K562 (cell line): ENCODE measurements around the gene PFDN2. TPM values are rescaled to one million over a fixed set of nuclear protein-coding genes. Genes with fewer than 3 reads are reported as not detected.

Source experiments
- ARHGAP35 ChIP-seq: fragments of 450-650 bp; IDR thresholded peaks from 2 replicates; pipeline ENCODE4 v1.6.1; 2018; ENCODE audit not compliant: partially characterized antibody
- BCL6 ChIP-seq: fragments of 250-450 bp; sonication (Bioruptor Pico); IDR thresholded peaks from 2 replicates; pipeline ENCODE4 v1.4.0; 2020
- GABPB1 ChIP-seq: sonication (generic); formaldehyde crosslinking; IDR thresholded peaks from 2 replicates; pipeline ENCODE4 v1.8.0; 2022; ENCODE audit warnings: mild to moderate bottlenecking, missing genetic modification reagents
- GABPB2 ChIP-seq: fragments of 250-450 bp; sonication (Bioruptor Pico); conservative IDR thresholded peaks from 2 replicates; pipeline ENCODE4 v1.5.1; 2021; ENCODE audit warnings: mild to moderate bottlenecking
- HDGF ChIP-seq: fragments of 450-650 bp; IDR thresholded peaks from 2 replicates; pipeline ENCODE4 v1.6.1; 2016
- MECOM ChIP-seq: fragments of 250-450 bp; sonication (Bioruptor Pico); IDR thresholded peaks from 2 replicates; pipeline ENCODE4 v1.8.0; 2022; ENCODE audit warnings: inconsistent platforms
- MTF1 ChIP-seq: fragments of 250-450 bp; sonication (Bioruptor Pico); IDR thresholded peaks from 2 replicates; pipeline ENCODE4 v1.9.0; 2021; ENCODE audit warnings: moderate library complexity, mild to moderate bottlenecking, inconsistent platforms, borderline replicate concordance
- MYC ChIP-seq, 2 experiments: fragments of 250-450 bp in 1 of 2; sonication (Bioruptor Pico) in 1 of 2; IDR thresholded peaks; 2 replicates each; pipeline versions ENCODE4 v1.5.1 to v1.6.1; 2012 to 2021; ENCODE audit warnings: low read depth in 2 of 2, borderline replicate concordance in 1 of 2, improper control_type of control experiment in 1 of 2, low read length in 1 of 2, mild to moderate bottlenecking in 1 of 2, moderate library complexity in 1 of 2
- POLR3A ChIP-seq: IDR thresholded peaks from 2 replicates; pipeline ENCODE4 v1.6.1; 2011; ENCODE audit warnings: borderline replicate concordance, mild to moderate bottlenecking, moderate library complexity; ENCODE audit not compliant: insufficient read length, insufficient read depth; ENCODE audit errors: extremely low read depth
- PTBP1 ChIP-seq: fragments of 200-400 bp; formaldehyde crosslinking; IDR thresholded peaks from 2 replicates; pipeline ENCODE4 v1.6.1; 2017; ENCODE audit warnings: low read depth, low read length
- TRIM24 ChIP-seq, 2 experiments: fragments of 450-650 bp; IDR thresholded peaks; 2 replicates each; pipeline ENCODE4 v1.6.1; 2016
- ZEB2 ChIP-seq: fragments of 450-650 bp; IDR thresholded peaks from 2 replicates; pipeline ENCODE4 v1.6.1; 2016
- ZFX ChIP-seq: sonication (generic); formaldehyde crosslinking; IDR thresholded peaks from 2 replicates; pipeline ENCODE4 v1.8.0; 2022; ENCODE audit warnings: mild to moderate bottlenecking, missing genetic modification reagents, moderate library complexity
- ZNF253 ChIP-seq: fragments of 250-450 bp; sonication (Bioruptor Pico); conservative IDR thresholded peaks from 2 replicates; pipeline ENCODE4 v1.6.1; 2021; ENCODE audit warnings: mild to moderate bottlenecking
- polyA plus RNA-seq, 8 experiments: library from polyadenylated mRNA; depleted of rRNA in 4 of 8; stranded (reverse) in 5 of 8; unstranded in 3 of 8; fragments of >200 nt; fragmentation: Nextera tagmentation in 2 of 8; fragmentation: Illumina TruSeq in 1 of 8; extraction: Ambion mirVana in 2 of 8; extraction: Trizol in 1 of 8; gene quantifications; 2 replicates each; pipeline versions ENCODE4 v1.2.1 to v1.2.3, GENCODE V29; 2011 to 2014; ENCODE audit warnings: inconsistent platforms in 1 of 8, missing spikeins in 1 of 8
- total RNA-seq, 7 experiments: library from RNA; depleted of rRNA in 6 of 7; stranded (reverse); fragments of >200 nt in 6 of 7; fragmentation: Illumina TruSeq in 2 of 7; extraction: Trizol in 2 of 7; gene quantifications; 2 replicates each; pipeline versions ENCODE4 v1.2.1 to v1.2.3, GENCODE V29; 2011 to 2021; ENCODE audit warnings: low replicate concordance in 1 of 7
- TF ChIP-seq, protein P1 (sequence below): conservative IDR thresholded peaks from 2 replicates; pipeline ENCODE4 v1.6.1; 2011; ENCODE audit warnings: low read depth, mild to moderate bottlenecking, low read length; ENCODE audit not compliant: control insufficient read depth
- TF ChIP-seq, protein P2 (sequence below), 2 experiments: fragments of 450-650 bp; conservative IDR thresholded peaks; 2 replicates each; pipeline ENCODE4 v1.6.1; 2017; ENCODE audit warnings: mild to moderate bottlenecking in 2 of 2, moderate library complexity in 2 of 2
- TF ChIP-seq, protein P3 (sequence below): fragments of 450-650 bp; IDR thresholded peaks from 2 replicates; pipeline ENCODE4 v1.6.1; 2016; ENCODE audit warnings: antibody characterized with exemption
- TF ChIP-seq, protein P4 (sequence below): fragments of 450-650 bp; IDR thresholded peaks from 2 replicates; pipeline ENCODE4 v1.6.1; 2018; ENCODE audit warnings: mild to moderate bottlenecking, low read depth; ENCODE audit not compliant: partially characterized antibody
- TF ChIP-seq, protein P5 (sequence below): fragments of 450-650 bp; IDR thresholded peaks from 2 replicates; pipeline ENCODE4 v1.6.1; 2018; ENCODE audit not compliant: partially characterized antibody

Gene PFDN2
- total and polyA plus RNA-seq, 9 of the 15 experiments (the other 6 are each of a cell fraction or from before 2014, with no cell fraction given), result 50.2 to 361 (median 144) TPM

DNA sequence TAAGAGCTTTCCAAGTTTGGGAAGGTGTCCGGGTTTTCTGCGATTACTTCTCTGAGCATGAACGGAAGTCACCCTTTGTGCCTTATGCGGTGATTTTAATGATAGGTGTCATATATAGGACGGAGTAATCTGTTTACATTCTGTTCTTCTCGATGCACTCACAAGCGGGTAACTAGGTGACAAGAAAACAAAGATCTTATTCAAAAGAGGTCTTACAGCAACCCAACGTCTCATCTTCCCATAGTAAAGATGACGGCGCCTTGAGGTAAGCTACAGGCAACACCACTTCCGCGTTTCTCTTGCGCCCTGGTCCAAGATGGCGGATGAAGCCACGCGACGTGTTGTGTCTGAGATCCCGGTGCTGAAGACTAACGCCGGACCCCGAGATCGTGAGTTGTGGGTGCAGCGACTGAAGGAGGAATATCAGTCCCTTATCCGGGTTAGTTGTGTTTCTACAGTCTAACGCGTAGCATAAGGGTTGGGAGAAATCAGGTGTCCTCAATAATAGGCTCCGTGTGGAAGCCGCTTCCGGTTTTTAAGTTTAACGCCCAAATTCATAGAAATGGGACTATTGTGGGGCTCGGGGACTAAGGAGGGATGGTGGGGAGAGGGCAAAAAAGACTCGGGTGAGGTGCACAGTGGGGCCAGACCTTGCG, 36.0 kb upstream of the PFDN2 start, which contains the start of gene UFC1 (continued):
- TF ChIP-seq, protein P1, sequence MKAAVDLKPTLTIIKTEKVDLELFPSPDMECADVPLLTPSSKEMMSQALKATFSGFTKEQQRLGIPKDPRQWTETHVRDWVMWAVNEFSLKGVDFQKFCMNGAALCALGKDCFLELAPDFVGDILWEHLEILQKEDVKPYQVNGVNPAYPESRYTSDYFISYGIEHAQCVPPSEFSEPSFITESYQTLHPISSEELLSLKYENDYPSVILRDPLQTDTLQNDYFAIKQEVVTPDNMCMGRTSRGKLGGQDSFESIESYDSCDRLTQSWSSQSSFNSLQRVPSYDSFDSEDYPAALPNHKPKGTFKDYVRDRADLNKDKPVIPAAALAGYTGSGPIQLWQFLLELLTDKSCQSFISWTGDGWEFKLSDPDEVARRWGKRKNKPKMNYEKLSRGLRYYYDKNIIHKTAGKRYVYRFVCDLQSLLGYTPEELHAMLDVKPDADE, result 0 out of 2 replicates have a peak, but pooled peaks have one; percentile 47
- TF ChIP-seq GABPB2 (CRISPR knock-in tag), result no peak
- TF ChIP-seq GABPB1 (CRISPR knock-in tag), result peak; percentile 100
- TF ChIP-seq PTBP1, result no peak
- TF ChIP-seq, protein P2, sequence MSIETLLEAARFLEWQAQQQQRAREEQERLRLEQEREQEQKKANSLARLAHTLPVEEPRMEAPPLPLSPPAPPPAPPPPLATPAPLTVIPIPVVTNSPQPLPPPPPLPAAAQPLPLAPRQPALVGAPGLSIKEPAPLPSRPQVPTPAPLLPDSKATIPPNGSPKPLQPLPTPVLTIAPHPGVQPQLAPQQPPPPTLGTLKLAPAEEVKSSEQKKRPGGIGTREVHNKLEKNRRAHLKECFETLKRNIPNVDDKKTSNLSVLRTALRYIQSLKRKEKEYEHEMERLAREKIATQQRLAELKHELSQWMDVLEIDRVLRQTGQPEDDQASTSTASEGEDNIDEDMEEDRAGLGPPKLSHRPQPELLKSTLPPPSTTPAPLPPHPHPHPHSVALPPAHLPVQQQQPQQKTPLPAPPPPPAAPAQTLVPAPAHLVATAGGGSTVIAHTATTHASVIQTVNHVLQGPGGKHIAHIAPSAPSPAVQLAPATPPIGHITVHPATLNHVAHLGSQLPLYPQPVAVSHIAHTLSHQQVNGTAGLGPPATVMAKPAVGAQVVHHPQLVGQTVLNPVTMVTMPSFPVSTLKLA (conservative IDR thresholded peaks at IDR 0.05), result peak; percentile 89 to 93
- TF ChIP-seq ZFX (CRISPR knock-in tag), result no peak
- TF ChIP-seq ZEB2, result peak; percentile 94
- no peak for TF ChIP-seq ZNF253
- TF ChIP-seq, protein P3, sequence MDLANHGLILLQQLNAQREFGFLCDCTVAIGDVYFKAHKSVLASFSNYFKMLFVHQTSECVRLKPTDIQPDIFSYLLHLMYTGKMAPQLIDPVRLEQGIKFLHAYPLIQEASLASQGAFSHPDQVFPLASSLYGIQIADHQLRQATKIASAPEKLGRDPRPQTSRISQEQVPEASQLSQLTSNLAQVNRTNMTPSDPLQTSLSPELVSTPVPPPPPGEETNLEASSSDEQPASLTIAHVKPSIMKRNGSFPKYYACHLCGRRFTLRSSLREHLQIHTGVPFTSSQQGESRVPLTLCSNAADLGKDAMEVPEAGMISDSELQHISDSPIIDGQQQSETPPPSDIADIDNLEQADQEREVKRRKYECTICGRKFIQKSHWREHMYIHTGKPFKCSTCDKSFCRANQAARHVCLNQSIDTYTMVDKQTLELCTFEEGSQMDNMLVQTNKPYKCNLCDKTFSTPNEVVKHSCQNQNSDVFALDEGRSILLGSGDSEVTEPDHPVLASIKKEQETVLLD, result 0 out of 2 replicates have a peak, but pooled peaks have one; percentile 21
- no peak for TF ChIP-seq ARHGAP35
- TF ChIP-seq, protein P4, sequence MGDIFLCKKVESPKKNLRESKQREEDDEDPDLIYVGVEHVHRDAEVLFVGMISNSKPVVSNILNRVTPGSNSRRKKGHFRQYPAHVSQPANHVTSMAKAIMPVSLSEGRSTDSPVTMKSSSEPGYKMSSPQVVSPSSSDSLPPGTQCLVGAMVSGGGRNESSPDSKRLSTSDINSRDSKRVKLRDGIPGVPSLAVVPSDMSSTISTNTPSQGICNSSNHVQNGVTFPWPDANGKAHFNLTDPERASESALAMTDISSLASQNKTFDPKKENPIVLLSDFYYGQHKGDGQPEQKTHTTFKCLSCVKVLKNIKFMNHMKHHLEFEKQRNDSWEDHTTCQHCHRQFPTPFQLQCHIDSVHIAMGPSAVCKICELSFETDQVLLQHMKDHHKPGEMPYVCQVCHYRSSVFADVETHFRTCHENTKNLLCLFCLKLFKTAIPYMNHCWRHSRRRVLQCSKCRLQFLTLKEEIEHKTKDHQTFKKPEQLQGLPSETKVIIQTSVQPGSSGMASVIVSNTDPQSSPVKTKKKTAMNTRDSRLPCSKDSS, result no peak
- no peak for TF ChIP-seq BCL6
- TF ChIP-seq TRIM24 (IDR thresholded peaks at IDR 0.05), result peak; percentile 17 to 93; a peak in 3 of 4 replicates
- TF ChIP-seq POLR3A, result no peak
- no peak for TF ChIP-seq MECOM (CRISPR knock-in tag)
- TF ChIP-seq MTF1 (CRISPR knock-in tag), result no peak
- peak; percentile 97 for TF ChIP-seq MYC (IDR thresholded peaks at IDR 0.05; ENCODE audit: low read depth, low read length)
- peak; percentile 91 for TF ChIP-seq MYC (CRISPR knock-in tag; IDR thresholded peaks at IDR 0.05; ENCODE audit: borderline replicate concordance, low read depth)
- TF ChIP-seq HDGF, result no peak
- TF ChIP-seq, protein P5, sequence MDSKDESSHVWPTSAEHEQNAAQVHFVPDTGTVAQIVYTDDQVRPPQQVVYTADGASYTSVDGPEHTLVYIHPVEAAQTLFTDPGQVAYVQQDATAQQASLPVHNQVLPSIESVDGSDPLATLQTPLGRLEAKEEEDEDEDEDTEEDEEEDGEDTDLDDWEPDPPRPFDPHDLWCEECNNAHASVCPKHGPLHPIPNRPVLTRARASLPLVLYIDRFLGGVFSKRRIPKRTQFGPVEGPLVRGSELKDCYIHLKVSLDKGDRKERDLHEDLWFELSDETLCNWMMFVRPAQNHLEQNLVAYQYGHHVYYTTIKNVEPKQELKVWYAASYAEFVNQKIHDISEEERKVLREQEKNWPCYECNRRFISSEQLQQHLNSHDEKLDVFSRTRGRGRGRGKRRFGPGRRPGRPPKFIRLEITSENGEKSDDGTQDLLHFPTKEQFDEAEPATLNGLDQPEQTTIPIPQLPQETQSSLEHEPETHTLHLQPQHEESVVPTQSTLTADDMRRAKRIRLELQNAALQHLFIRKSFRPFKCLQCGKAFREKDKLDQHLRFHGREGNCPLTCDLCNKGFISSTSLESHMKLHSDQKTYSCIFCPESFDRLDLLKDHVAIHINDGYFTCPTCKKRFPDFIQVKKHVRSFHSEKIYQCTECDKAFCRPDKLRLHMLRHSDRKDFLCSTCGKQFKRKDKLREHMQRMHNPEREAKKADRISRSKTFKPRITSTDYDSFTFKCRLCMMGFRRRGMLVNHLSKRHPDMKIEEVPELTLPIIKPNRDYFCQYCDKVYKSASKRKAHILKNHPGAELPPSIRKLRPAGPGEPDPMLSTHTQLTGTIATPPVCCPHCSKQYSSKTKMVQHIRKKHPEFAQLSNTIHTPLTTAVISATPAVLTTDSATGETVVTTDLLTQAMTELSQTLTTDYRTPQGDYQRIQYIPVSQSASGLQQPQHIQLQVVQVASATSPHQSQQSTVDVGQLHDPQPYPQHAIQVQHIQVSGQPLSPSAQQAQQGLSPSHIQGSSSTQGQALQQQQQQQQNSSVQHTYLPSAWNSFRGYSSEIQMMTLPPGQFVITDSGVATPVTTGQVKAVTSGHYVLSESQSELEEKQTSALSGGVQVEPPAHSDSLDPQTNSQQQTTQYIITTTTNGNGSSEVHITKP, result no peak
